Measurements from ENCODE around the gene HMGCLL1.

DNA sequence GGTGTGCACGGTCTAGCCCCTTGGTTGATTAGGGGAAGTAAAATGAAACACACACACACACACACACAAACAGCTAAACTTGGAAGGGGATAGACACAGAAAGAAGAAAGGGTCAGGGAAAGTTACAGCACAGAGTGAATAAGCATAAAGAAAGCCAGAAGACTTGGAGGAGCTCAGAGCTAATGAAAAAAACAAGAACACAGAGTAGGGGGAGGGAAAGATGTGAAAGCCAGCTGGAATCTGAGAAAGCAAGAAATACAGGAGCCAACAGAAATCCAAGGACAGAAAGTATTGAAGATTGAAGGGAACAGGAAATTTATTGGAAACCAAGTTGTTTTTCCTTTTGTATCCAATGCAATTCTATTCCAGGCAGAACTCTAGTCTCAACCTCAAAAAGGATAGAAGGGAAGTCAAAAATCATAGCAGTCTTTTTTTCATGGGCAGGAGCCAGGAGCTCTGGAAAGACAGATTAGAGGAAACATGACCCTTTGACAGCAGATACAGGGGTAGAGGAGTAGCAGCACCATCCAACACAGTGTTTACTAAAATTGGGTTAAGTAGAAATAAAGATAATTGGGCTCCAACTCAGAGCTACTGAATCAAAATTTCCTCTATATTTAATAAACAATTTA, 10.1 kb downstream of the HMGCLL1 start:
- TF ChIP-seq EZH2 (IDR thresholded peaks at IDR 0.05) = no peak
- no peak for TF ChIP-seq POLR2AphosphoS5 (IDR thresholded peaks at IDR 0.05; ENCODE audit: borderline replicate concordance, low read depth, low read length)

All from SK-N-MC (cell line).